ENCODE measurements around the gene MPV17L.
"Not testable (repeated sequence)": the region's sequence is repeated elsewhere in the genome, so short reads cannot be mapped to it uniquely, and the experiment has no call there.

MPV17L gene

DNA sequence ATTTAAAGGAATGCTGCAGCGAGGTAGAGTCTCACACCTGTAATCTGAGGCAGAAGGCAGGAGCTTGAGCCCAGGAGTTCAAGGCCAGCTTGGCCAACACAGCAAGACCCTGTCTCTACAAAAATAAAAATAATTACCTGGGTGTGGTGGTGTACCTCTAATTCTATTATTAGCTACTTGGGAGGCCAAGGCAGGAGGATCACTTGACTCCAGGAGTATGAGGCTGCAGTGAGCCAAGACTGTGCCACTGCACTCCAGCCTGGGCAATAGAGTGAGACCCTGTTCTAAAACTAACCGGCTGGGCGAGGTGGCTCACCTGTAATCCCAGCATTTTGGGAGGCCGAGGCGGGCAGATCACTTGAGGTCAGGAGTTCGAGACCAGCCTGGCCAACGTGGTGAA is 57.7 kb downstream of the MPV17L start:
- DNase-seq: not testable (repeated sequence)

- not testable (repeated sequence) for DNase-seq
Observed at GRCh38 chr16:15454933-15455332, 59.4 kb downstream of the MPV17L start.

GRCh38 chr16:15457400-15457799 is 61.8 kb downstream of the MPV17L start:
- DNase-seq: no peak

GRCh38 chr16:15457958-15458357 is 62.4 kb downstream of the MPV17L start:
- no peak for DNase-seq

- no peak for DNase-seq
Observed at GRCh38 chr16:15459791-15460190, 64.2 kb downstream of the MPV17L start.

DNA sequence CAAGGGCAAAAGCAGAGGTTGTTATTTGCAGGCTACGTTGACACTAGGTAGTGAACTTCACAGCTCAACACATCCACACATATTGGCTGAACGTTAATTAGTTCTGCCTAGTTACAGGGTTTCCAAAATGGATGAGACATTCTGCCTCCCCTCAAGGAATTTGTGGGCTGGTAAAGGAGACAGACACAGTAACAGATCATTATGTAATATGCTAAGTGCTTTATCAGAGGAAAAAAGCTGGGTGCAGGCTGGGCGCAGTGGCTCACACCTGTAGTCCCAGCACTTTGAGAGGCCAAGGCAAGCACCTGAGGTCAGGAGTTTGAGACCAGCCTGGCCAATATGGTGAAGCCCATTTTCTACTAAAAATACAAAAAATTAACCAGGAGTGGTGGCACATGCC is 65.0 kb downstream of the MPV17L start:
- no peak for DNase-seq

DNA sequence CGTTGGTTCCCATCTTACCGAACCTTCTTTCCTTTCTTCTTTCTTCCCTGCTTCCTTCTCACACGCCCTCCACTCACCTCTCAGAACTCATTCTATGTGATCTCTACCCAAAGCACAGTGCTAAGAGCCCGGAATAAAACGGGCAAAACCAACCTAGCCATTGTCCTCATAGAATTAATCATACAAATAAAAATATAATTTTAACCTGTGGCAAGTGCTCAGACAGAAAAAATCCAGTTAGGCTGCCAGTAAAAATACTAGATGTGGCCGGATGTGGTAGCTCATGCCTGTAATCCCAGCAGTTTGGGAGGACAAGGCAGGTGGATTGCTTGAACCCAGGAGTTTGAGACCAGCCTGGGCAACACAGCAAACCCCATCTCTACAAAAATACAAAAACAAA is 65.8 kb downstream of the MPV17L start:
- DNase-seq: no peak

Data from NCI-H2107 (cell line).